Right atrium auricular region (tissue), 2 donors: Measurements from ENCODE around the gene TIMP3. TPM values are rescaled to one million over a fixed set of nuclear protein-coding genes. Genes with fewer than 3 reads are reported as not detected.

ENCODE experiments used
- DNase-seq: peaks from one replicate; pipeline ENCODE4 v3.0.0-alpha.2; 2019; ENCODE audit warnings: low spot score
- H3K27ac ChIP-seq, 2 donors: fragments of 200-600 bp; sonication (generic); 1 replicate in 1 of 2; 2 replicates in 1 of 2; pipeline ENCODE4 v1.5.1; 2016 to 2019
- H3K27me3 ChIP-seq, 2 donors: fragments of 200-600 bp; sonication (generic); one replicate each; pipeline versions ENCODE4 v1.5.1 to v1.6.0; 2017 to 2019
- H3K36me3 ChIP-seq: fragments of 200-600 bp; sonication (generic); one replicate; pipeline ENCODE4 v1.5.1; 2016
- H3K4me1 ChIP-seq, 2 donors: fragments of 200-600 bp; sonication (generic); one replicate each; pipeline versions ENCODE4 v1.5.1 to v1.6.0; 2017 to 2019
- H3K4me3 ChIP-seq, 2 donors: fragments of 200-600 bp; sonication (generic); 1 replicate in 1 of 2; 2 replicates in 1 of 2; pipeline ENCODE4 v1.5.1; 2017 to 2019; ENCODE audit warnings: mild to moderate bottlenecking in 1 of 2, moderate library complexity in 1 of 2
- H3K9me3 ChIP-seq, 2 donors: fragments of 200-600 bp; sonication (generic); one replicate each; pipeline ENCODE4 v1.5.1; 2019
- total RNA-seq, 2 donors: library from RNA; depleted of rRNA; stranded (reverse); fragments of >200 nt; gene quantifications; one replicate each; pipeline ENCODE4 v1.1.0, GENCODE V29; 2016
- TF ChIP-seq, protein P1 (sequence below), 2 donors: fragments of 200-600 bp; sonication (generic); IDR thresholded peaks; one replicate each; pipeline ENCODE4 v1.5.1; 2019; ENCODE audit warnings: antibody characterized with exemption in 2 of 2

TIMP3 gene
- total RNA-seq, 2 donors from 2014 or later, result 625 to 711 TPM

DNA sequence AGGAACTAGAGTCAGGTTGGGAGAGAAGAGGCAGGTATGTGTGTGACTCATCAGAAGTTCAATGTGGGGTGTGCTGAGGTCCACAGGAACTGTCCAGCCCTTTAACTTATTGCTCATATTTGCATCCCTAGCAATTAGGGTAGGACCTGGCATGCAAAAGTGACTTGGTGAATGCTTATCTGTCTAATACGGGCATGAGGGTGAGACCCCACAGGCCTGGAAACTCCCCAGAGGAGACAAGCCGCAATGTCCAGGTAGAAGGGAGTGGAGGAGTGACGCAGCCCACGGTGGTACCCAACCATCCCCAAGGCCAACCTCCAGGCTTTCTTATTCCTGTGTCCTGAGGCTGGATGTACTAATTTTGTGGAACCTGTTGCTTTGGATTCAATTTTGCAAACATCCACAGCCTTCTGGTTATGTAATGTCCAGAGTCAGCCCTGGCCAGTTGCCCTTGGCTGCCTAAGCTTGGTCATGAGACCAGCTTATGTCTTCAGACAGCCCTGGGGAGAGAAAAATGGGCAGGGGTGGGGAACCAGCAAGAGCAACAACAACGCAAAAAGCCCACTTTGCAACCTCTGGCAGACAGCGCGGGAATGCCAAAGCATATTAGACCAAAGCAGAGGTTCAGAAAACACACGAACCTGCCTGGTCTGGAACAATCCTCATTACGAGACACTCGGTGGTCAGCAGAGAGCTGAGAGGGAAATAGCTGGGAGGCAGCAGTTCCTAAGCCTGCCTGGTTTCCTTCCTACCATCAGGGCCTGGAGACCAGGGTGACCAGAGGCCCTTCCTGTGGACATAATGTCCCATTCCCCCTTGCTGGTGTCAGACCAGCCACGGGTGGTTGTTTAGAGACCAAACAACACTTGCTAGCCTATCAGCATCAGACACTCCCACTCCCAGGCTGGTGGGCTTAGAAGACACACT is 49.3 kb downstream of the TIMP3 start:
- TF ChIP-seq, protein P1, sequence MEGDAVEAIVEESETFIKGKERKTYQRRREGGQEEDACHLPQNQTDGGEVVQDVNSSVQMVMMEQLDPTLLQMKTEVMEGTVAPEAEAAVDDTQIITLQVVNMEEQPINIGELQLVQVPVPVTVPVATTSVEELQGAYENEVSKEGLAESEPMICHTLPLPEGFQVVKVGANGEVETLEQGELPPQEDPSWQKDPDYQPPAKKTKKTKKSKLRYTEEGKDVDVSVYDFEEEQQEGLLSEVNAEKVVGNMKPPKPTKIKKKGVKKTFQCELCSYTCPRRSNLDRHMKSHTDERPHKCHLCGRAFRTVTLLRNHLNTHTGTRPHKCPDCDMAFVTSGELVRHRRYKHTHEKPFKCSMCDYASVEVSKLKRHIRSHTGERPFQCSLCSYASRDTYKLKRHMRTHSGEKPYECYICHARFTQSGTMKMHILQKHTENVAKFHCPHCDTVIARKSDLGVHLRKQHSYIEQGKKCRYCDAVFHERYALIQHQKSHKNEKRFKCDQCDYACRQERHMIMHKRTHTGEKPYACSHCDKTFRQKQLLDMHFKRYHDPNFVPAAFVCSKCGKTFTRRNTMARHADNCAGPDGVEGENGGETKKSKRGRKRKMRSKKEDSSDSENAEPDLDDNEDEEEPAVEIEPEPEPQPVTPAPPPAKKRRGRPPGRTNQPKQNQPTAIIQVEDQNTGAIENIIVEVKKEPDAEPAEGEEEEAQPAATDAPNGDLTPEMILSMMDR (IDR thresholded peaks at IDR 0.05), result no peak
- Histone ChIP-seq H3K4me3 (no peak overlapping the region), H3K27me3 (no peaks in the 10 kb centered on the region), H3K36me3 (peaks cover 58% of the 10 kb centered on the region), H3K9me3 (no peaks in the 10 kb centered on the region), H3K4me1 (peaks cover 0 to 100% of the 10 kb centered on the region in 2 donors), H3K27ac (peak overlapping the region; percentile 87 to 97)
- peak; percentile 92 for DNase-seq

DNA sequence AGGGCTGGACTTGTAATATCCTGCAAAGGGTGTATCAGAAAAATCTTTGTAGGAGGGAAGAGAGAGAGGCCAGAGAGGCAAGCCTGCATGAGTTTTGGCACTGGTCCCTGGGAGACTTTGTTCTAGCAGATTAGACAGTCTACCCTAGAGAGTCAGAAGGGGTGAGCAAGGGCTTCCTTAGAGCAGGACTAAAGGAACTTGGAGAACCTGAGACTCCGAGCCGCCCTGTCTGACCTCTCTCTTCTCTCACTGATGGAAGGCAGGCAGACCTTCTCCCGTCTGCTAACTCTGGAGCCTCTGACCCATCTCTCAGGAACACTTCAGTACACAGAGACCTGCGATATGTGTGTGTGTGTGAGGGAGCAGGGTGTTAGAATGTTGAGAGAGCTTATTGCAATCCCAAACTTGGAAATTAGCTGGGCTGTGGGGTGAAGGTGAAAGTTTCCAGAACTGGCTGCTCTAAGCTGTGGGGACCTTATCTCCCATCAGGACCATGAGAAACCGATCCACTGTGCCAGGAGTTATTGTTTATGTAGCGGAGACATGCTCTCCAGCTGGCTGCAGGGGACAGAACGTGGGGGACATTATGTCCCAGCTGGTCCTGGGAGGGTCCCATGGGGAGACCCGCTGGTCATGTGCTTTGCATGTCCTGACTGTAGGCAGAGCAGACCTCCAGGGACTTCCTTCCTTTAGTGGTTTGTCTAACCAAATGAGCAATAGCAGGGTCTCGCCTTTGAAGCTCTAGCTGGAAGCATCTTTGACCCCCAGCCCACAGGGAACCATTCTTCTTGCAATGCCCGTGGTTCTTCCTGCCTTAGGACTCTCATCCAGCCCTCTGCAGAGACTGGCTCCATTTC is 51.1 kb downstream of the TIMP3 start:
- peak; percentile 80 for DNase-seq
- Histone ChIP-seq H3K4me3 (no peak overlapping the region), H3K4me1 (peaks cover 0 to 98% of the 10 kb centered on the region in 2 donors), H3K36me3 (peaks cover 73% of the 10 kb centered on the region), H3K27ac (peak overlapping the region; percentile 87 to 97), H3K27me3 (no peaks in the 10 kb centered on the region), H3K9me3 (no peaks in the 10 kb centered on the region)
- TF ChIP-seq, protein P1 (IDR thresholded peaks at IDR 0.05), result no peak

DNA sequence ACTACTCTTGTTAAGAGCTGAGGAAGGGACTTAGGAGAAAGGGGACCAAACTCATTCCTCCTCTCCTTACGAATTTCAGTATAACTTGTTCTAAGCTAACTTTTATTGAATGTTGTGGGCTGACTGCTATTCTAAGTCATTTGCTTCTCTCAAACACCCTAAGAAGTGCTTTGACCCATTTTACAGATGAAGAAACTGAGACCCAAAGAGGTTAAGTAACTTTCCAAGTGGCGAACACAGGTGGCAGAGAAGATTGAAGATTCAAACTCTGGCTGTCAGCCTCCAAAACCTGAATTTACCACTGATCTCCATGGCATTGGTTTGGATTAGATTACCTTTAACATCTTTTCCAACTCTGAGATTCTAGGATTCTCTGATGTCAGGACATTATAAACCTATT is 52.2 kb downstream of the TIMP3 start:
- no peak for DNase-seq
- Histone ChIP-seq H3K27ac (peak overlapping the region; percentile 87 to 97), H3K9me3 (no peaks in the 10 kb centered on the region), H3K4me1 (peaks cover 0 to 92% of the 10 kb centered on the region in 2 donors), H3K27me3 (no peaks in the 10 kb centered on the region), H3K4me3 (no peak overlapping the region), H3K36me3 (peaks cover 82% of the 10 kb centered on the region)
- TF ChIP-seq, protein P1 (IDR thresholded peaks at IDR 0.05), result no peak

DNA sequence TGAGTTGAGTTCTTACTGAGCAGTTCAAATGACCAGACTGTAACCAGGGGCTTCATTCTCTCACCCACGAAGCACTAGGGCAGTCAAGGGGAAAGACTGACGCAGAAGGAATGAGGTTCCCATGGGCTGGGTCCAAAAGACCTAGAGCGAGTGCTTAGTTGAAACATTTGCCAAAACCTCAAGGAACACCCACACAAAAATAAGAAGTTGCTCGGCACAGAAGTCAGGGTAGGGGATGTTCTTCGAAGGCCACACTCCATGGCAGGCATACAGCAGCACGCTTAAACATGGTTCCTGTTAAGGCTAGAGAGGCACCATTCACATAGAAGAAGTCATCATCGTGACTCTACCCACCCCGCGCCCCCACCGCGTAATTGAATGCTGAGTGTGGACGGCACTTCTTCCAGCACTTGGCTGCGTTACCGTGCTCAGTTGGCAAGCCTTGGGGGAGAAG is 52.9 kb downstream of the TIMP3 start:
- Histone ChIP-seq H3K9me3 (no peaks in the 10 kb centered on the region), H3K4me3 (no peak overlapping the region), H3K36me3 (peaks cover 82% of the 10 kb centered on the region), H3K4me1 (peaks cover 0 to 84% of the 10 kb centered on the region in 2 donors), H3K27ac (peak overlapping the region; percentile 87 to 97), H3K27me3 (no peaks in the 10 kb centered on the region)
- TF ChIP-seq, protein P1 (IDR thresholded peaks at IDR 0.05), result no peak
- no peak for DNase-seq

DNA sequence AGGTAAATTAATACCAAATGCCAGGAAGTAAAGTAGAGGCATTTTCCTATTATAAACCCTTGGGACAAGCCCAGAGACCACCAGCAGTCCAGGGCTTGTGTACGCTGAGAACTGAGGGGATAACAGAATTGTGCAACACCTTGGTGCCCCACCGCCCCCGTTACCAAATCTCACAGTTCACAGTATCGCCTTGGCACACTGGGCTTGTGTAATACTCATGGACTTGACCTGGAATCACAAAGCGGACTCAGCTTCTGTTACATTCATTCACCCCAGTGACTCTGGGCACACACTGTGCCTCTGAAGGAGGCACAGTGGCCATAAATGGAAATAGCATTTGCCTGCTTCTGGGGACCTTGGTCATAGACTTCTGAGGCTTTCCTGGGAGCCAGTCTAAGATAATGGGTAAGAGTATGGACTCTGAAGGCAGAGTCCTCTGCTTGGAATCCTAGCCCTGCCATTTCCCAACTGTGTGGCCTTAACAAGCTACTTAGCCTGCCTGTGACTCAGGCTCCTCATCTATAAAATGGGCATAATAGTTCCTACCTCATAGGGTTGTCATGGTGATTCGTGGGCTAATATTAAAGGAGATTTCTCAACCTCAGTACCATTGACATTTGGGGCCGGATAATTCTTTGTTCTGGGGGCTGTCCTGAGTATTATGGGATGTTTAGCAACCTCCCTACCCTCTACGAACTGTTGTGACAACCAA is 53.7 kb downstream of the TIMP3 start:
- H3K27ac ChIP-seq, result peak overlapping the region; percentile 87 to 97
- no peaks in the 10 kb centered on the region for H3K9me3 ChIP-seq
- TF ChIP-seq, protein P1 (IDR thresholded peaks at IDR 0.05), result no peak
- no peak for DNase-seq
- H3K4me3 ChIP-seq, result no peak overlapping the region
- H3K36me3 ChIP-seq, result peaks cover 82% of the 10 kb centered on the region
- peaks cover 0 to 76% of the 10 kb centered on the region in 2 donors for H3K4me1 ChIP-seq
- H3K27me3 ChIP-seq, result no peaks in the 10 kb centered on the region
